Measurements from ENCODE around the gene DNASE1L3. TPM values are rescaled to one million over a fixed set of nuclear protein-coding genes. Genes with fewer than 3 reads are reported as not detected.

Gene DNASE1L3
- total RNA-seq, 1 experiment from 2014 or later, result 0.36 TPM

DNA sequence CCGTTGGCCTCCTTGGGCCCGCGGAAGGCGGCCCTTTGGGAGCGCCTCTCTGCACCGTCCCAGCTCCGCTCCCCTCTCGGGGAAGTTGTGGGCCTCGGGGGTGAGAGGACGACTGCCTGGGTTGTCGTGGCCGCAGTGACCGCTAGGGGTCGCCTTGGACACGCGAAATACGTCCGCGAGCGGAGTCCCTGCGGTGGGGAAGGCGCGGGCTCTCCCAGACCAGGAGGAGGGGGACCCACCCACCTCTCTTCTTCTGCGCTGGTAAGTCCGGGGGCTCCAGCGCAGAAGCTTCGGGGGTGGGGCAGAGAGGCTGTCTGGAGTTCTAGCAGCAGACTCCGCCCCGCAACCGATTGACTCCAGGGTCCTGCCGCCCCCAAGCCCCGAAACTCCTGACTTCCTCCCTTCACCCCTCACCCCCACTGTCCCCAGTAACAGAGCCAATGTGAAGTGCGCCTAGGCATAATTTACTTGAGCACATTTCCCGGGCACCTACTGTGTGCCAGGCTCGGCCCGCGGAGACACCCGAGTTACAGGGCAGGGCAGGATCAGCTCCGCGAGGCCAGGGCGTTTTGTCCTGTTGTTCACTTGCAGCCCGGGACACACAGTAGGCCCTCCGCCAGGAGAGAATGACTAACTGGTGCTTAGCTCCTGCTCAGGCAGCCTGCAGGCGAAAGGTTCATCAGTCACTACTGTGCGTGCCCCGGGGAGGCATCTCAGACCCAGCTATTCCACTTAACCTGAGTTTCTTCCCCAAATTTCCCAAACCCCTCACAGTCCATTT lies 32.8 kb downstream of the DNASE1L3 start:
- Histone ChIP-seq H3K9me3 (ENCODE audit: low read length) (no peaks in the 10 kb centered on the region), H3K27me3 (ENCODE audit: low read length) (no peaks in the 10 kb centered on the region), H3K4me1 (ENCODE audit: insufficient read depth, low read length) (peaks cover 37% of the 10 kb centered on the region), H3K79me2 (ENCODE audit: low read length) (no peaks in the 10 kb centered on the region), H3K9ac (ENCODE audit: low read length) (0 out of 2 replicates have a peak overlapping the region, but pooled peaks have one; percentile 16), H3K27ac (ENCODE audit: low read length) (no peak overlapping the region), H4K20me1 (ENCODE audit: low read length) (no peaks in the 10 kb centered on the region), H3K4me2 (ENCODE audit: low read length) (peak overlapping the region; percentile 77), H2AFZ (ENCODE audit: low read length) (peak overlapping the region; percentile 70), H3K4me3 (ENCODE audit: low read length) (peak overlapping the region; percentile 53; the same call in 1 of the 2 replicates), H3K36me3 (ENCODE audit: low read depth, low read length) (no peaks in the 10 kb centered on the region), H3K9me2 (replicated peaks; ENCODE audit: low read length) (no peaks in the 10 kb centered on the region), H3F3A (ENCODE audit: low read length, unreplicated experiment) (peaks cover 9% of the 10 kb centered on the region)
- no TSS peak for BruUV-seq (replicated peaks)
- TF ChIP-seq, protein P1, sequence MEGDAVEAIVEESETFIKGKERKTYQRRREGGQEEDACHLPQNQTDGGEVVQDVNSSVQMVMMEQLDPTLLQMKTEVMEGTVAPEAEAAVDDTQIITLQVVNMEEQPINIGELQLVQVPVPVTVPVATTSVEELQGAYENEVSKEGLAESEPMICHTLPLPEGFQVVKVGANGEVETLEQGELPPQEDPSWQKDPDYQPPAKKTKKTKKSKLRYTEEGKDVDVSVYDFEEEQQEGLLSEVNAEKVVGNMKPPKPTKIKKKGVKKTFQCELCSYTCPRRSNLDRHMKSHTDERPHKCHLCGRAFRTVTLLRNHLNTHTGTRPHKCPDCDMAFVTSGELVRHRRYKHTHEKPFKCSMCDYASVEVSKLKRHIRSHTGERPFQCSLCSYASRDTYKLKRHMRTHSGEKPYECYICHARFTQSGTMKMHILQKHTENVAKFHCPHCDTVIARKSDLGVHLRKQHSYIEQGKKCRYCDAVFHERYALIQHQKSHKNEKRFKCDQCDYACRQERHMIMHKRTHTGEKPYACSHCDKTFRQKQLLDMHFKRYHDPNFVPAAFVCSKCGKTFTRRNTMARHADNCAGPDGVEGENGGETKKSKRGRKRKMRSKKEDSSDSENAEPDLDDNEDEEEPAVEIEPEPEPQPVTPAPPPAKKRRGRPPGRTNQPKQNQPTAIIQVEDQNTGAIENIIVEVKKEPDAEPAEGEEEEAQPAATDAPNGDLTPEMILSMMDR (conservative IDR thresholded peaks at IDR 0.05; ENCODE audit: low read depth, low read length), result peak; percentile 91
- TF ChIP-seq EZH2 (IDR thresholded peaks at IDR 0.05; ENCODE audit: low read length, unreplicated experiment), result no peak
- DNase-seq (peak; percentile 89), ATAC-seq (peak; percentile 52)
- ChIA-PET CTCF (interaction anchor here (0.6 to 2.0 kb wide), 7 partner anchors 10 to 151 kb away, joined by 3 to 9 read pairs (median 4); partner anchors contain the start of genes HTD2 and RPP14), POLR2A (ENCODE audit: unreplicated experiment) (no interaction called here)
- intact Hi-C loops (cut with micrococcal nuclease), result loop anchor here (5.0 kb wide), 1 partner anchor 226 kb away; no protein-coding TSS in a partner anchor

DNA sequence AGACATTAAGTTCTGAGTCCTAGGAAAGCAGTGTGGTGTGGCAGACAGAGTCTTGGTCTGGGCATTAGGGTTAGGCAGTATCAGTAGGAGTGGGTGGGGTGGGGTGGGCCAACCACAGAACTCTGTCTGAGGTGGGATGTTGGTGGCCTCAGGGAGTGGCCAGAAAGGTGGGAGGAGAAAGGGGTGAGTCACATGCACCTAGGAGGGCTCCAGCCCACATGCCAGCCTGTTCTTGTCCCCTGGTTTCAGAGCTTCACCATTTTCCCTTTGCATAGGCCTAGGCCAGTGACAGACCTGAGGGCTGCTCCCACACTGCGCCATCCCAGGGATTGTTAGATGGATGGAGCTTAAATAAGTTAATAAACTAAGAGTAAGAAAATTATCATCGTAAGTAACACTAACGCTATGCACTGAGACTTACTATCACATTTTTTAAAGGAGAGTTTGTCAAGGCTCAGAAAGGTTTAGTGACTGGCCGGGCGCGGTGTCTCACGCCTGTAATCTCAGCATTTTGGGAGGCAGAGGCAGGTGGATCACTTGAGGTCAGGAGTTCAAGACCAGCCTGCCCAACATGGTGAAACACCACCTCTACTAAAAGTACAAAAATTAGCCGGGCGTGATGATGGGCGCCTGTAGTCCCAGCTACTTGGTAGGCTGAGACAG lies 33.8 kb downstream of the DNASE1L3 start:
- H3K27me3 ChIP-seq (ENCODE audit: low read length), result no peaks in the 10 kb centered on the region
- no peak overlapping the region for H3K9ac ChIP-seq (ENCODE audit: low read length)
- no TSS peak for BruUV-seq (replicated peaks)
- H3K79me2 ChIP-seq (ENCODE audit: low read length), result no peaks in the 10 kb centered on the region
- DNase-seq (no peak), ATAC-seq (peak; percentile 1; the same call in 1 of the 2 replicates)
- no peak overlapping the region for H3K4me3 ChIP-seq (ENCODE audit: low read length)
- no peaks in the 10 kb centered on the region for H3K9me2 ChIP-seq (replicated peaks; ENCODE audit: low read length)
- ChIA-PET CTCF (interaction anchor here (0.5 to 2.0 kb wide), 10 partner anchors 10 to 180 kb away, joined by 3 to 9 read pairs (median 4); partner anchors contain the start of genes HTD2 and RPP14), POLR2A (ENCODE audit: unreplicated experiment) (no interaction called here)
- H3K4me2 ChIP-seq (ENCODE audit: low read length), result peak overlapping the region; percentile 77
- peaks cover 9% of the 10 kb centered on the region for H3F3A ChIP-seq (ENCODE audit: low read length, unreplicated experiment)
- H3K9me3 ChIP-seq (ENCODE audit: low read length), result no peaks in the 10 kb centered on the region
- TF ChIP-seq EZH2 (IDR thresholded peaks at IDR 0.05; ENCODE audit: low read length, unreplicated experiment), result no peak
- TF ChIP-seq, protein P1 (conservative IDR thresholded peaks at IDR 0.05; ENCODE audit: low read depth, low read length), result no peak
- peaks cover under 1% of the 10 kb centered on the region; the same call in 1 of the 2 replicates for H3K36me3 ChIP-seq (ENCODE audit: low read depth, low read length)
- H2AFZ ChIP-seq (ENCODE audit: low read length), result no peak overlapping the region; the same call in 1 of the 2 replicates
- intact Hi-C loops (cut with micrococcal nuclease), result loop anchor here (5.0 kb wide), 1 partner anchor 225 kb away; no protein-coding TSS in a partner anchor
- peaks cover 37% of the 10 kb centered on the region for H3K4me1 ChIP-seq (ENCODE audit: insufficient read depth, low read length)
- no peak overlapping the region for H3K27ac ChIP-seq (ENCODE audit: low read length)
- H4K20me1 ChIP-seq (ENCODE audit: low read length), result no peaks in the 10 kb centered on the region

DNA sequence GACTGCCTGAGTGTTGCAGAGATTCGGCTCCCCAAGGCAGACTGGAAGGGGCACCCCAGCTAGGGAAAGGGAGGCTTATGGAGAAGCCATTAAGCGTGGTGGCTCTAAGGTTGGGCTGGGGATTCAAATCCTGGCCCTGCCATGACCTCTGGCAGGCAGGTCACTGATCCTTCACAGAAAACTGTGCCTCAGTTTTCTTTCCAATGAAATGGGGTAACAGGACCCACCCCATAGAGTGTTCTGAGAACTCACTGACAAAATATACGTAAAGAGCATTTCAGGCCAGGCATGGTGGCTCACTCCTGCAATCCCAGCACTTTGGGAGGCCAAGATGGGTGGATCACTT lies 34.6 kb downstream of the DNASE1L3 start:
- DNase-seq (no peak), ATAC-seq (no peak)
- Histone ChIP-seq H3K4me1 (ENCODE audit: insufficient read depth, low read length) (peaks cover 30% of the 10 kb centered on the region), H3K27me3 (ENCODE audit: low read length) (no peaks in the 10 kb centered on the region), H3K4me2 (ENCODE audit: low read length) (no peak overlapping the region), H3K36me3 (ENCODE audit: low read depth, low read length) (peaks cover 8% of the 10 kb centered on the region; the same call in 1 of the 2 replicates), H3K4me3 (ENCODE audit: low read length) (no peak overlapping the region), H3K27ac (ENCODE audit: low read length) (no peak overlapping the region), H2AFZ (ENCODE audit: low read length) (no peak overlapping the region), H3K79me2 (ENCODE audit: low read length) (no peaks in the 10 kb centered on the region), H3K9ac (ENCODE audit: low read length) (no peak overlapping the region), H4K20me1 (ENCODE audit: low read length) (no peaks in the 10 kb centered on the region), H3K9me2 (replicated peaks; ENCODE audit: low read length) (no peaks in the 10 kb centered on the region), H3K9me3 (ENCODE audit: low read length) (no peaks in the 10 kb centered on the region), H3F3A (ENCODE audit: low read length, unreplicated experiment) (peaks cover 9% of the 10 kb centered on the region)
- BruUV-seq (replicated peaks), result no TSS peak
- POLR2A ChIA-PET (ENCODE audit: unreplicated experiment), result no interaction called here
- CTCF ChIA-PET, result no interaction called here
- no peak for TF ChIP-seq EZH2phosphoT487 (IDR thresholded peaks at IDR 0.05; ENCODE audit: borderline replicate concordance, low read length)
- TF ChIP-seq, protein P1 (conservative IDR thresholded peaks at IDR 0.05; ENCODE audit: low read depth, low read length), result no peak
- intact Hi-C loops (cut with micrococcal nuclease), result loop anchor here (5.0 kb wide), 1 partner anchor 224 kb away; no protein-coding TSS in a partner anchor

All from PC-3 (cell line).